Loucy (cell line): ENCODE data around the gene SLC22A23.

Experiments
- EZH2phosphoT487 ChIP-seq: fragments of 200-600 bp; IDR thresholded peaks from 2 replicates; pipeline ENCODE4 v1.6.1; 2018; ENCODE audit warnings: antibody characterized with exemption, mild to moderate bottlenecking, moderate library complexity, borderline replicate concordance
- TF ChIP-seq, protein P1 (sequence below): fragments of 200-600 bp; sonication (generic); conservative IDR thresholded peaks from 2 replicates; pipeline ENCODE4 v1.5.1; 2014; ENCODE audit warnings: mild to moderate bottlenecking, antibody characterized with exemption, low read length

- TF ChIP-seq, protein P1, sequence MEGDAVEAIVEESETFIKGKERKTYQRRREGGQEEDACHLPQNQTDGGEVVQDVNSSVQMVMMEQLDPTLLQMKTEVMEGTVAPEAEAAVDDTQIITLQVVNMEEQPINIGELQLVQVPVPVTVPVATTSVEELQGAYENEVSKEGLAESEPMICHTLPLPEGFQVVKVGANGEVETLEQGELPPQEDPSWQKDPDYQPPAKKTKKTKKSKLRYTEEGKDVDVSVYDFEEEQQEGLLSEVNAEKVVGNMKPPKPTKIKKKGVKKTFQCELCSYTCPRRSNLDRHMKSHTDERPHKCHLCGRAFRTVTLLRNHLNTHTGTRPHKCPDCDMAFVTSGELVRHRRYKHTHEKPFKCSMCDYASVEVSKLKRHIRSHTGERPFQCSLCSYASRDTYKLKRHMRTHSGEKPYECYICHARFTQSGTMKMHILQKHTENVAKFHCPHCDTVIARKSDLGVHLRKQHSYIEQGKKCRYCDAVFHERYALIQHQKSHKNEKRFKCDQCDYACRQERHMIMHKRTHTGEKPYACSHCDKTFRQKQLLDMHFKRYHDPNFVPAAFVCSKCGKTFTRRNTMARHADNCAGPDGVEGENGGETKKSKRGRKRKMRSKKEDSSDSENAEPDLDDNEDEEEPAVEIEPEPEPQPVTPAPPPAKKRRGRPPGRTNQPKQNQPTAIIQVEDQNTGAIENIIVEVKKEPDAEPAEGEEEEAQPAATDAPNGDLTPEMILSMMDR = no peak
- no peak for TF ChIP-seq EZH2phosphoT487
Measured at GRCh38 chr6:3359973-3360726, 96.7 kb downstream of the SLC22A23 start.
